Sigmoid colon (tissue), 4 donors: ENCODE data around the gene CRYBB2.

ENCODE experiments used
- EP300 ChIP-seq, 4 donors: sonication (generic); formaldehyde crosslinking; IDR thresholded peaks; one replicate each; pipeline ENCODE4 v1.6.1; 2017; ENCODE audit warnings: antibody characterized with exemption in 4 of 4
- POLR2A ChIP-seq, 2 donors: fragments of 450-650 bp; IDR thresholded peaks; one replicate each; pipeline ENCODE4 v1.6.1; 2016; ENCODE audit warnings: antibody characterized with exemption in 2 of 2, mild to moderate bottlenecking in 2 of 2, moderate library complexity in 2 of 2

DNA sequence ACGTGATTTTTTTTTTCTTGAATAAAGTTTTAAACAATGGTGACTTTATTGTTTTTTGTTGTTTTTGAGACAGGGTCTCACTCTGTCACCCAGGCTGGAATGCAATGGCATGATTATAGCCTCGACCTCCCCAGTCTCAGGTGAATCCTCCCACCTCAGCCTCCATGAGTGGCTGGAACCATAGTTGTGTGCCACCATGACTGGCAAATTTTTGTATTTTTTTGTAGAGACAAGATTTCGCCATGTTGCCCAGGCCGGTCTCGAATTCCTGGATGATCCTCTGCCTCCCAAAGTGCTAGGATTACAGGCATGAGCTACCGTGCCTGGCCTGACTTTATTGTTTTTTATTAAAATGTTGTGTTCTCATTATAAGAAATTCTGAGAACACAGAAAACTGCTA is 32.0 kb upstream of the CRYBB2 start:
- TF ChIP-seq POLR2A (IDR thresholded peaks at IDR 0.05) (no peak), EP300 (IDR thresholded peaks at IDR 0.05) (no peak)
